ENCODE measurements around the gene CRP. TPM values are rescaled to one million over a fixed set of nuclear protein-coding genes. Genes with fewer than 3 reads are reported as not detected.

CRP gene
- 0.09 TPM in 2 replicates for total RNA-seq

DNA sequence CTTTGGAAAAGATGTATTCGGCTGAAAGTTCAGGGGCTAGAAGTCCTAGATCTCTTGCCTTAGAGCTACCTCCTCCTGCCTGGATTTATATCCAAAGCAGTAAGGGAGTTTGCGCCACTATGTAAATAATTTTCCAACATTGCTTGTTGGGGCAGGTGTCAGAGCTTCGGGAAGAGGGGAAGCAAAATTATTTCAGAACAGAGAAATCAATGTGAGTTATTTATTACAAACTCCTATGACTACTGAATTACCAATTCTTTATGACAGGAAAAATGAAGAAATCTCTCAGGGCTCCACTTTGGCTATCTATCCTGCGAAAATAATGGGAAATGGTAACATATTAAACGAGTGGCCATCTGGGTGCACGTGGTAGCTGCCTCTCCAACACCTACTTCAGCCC lies at the start of gene CRP:
Gene CRP (minus strand): TSS at position 61 of the 400 bp plus-strand sequence. CDS start 104 bp downstream, outside the sequence.

Other genes with a start within 250 kb of the CRP start
- not detected in 2 replicates for gene OR10J5, start 178.6 kb downstream of the CRP start, total RNA-seq
- gene APCS, start 126.8 kb downstream of the CRP start, total RNA-seq: not detected in 2 replicates
- 137 and 145 TPM in 2 replicates for gene DUSP23, start 66.4 kb upstream of the CRP start, total RNA-seq
- under 0.01 TPM in 1 of 2 replicates, not detected in the other for gene FCRL6, start 87.8 kb upstream of the CRP start, total RNA-seq
- not detected in 2 replicates for gene SLAMF8, start 112.3 kb upstream of the CRP start, total RNA-seq
- 0.09 TPM in 1 of 2 replicates, not detected in the other for gene VSIG8, start 148.1 kb upstream of the CRP start, total RNA-seq
- gene CFAP45, start 185.6 kb upstream of the CRP start, total RNA-seq: 0.94 and 1.5 TPM in 2 replicates
- gene TAGLN2, start 210.9 kb upstream of the CRP start, total RNA-seq: 488 and 511 TPM in 2 replicates
- gene IGSF9, start 231.0 kb upstream of the CRP start, total RNA-seq: under 0.01 TPM in 2 replicates
- gene SLAMF9, start 239.6 kb upstream of the CRP start, total RNA-seq: not detected in 2 replicates